ENCODE measurements around the gene VAV2. TPM values are rescaled to one million over a fixed set of nuclear protein-coding genes. Genes with fewer than 3 reads are reported as not detected.
A peak's percentile ranks its signal among the peaks of the same experiment; 100 is the strongest.

VAV2 gene
- total and polyA plus RNA-seq, 2 experiments from 2014 or later, result 8.1 to 28.9 TPM

DNA sequence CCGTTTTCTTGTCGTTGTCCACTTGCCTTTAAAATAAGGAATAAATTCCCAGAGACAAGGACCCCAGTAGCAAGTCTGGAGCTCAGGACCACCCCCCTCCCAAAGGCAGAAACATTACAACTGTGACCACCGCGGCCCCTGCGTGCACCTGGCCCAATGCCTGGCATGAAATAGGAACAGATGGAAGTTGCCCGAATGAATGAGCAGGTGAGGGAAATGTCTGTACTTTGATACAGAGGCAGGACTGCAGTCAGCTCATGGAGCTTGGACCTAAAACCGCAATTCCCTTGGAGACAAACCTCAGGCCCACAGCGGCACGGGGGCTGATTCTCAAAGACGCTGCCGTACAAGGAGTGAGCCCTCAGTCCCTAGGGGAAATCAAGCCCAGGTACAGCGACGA lies 198.7 kb downstream of the VAV2 start:
- TF ChIP-seq POLR2AphosphoS5 (IDR thresholded peaks at IDR 0.05; ENCODE audit: low read depth) (no peak), JUNB (IDR thresholded peaks at IDR 0.05; ENCODE audit: unreplicated experiment) (no peak), STAT1 (IDR thresholded peaks at IDR 0.05; ENCODE audit: unreplicated experiment) (no peak)
- Histone ChIP-seq H3K27ac (ENCODE audit: low read depth) (no peak overlapping the region), H2AFZ (no peak overlapping the region), H3K4me1 (ENCODE audit: insufficient read depth) (no peaks in the 10 kb centered on the region), H3K9me2 (ENCODE audit: insufficient read depth) (no peaks in the 10 kb centered on the region), H3K4me2 (no peak overlapping the region), H3K36me3 (ENCODE audit: insufficient read depth) (no peaks in the 10 kb centered on the region), H4K20me1 (replicated peaks; ENCODE audit: insufficient read depth) (no peaks in the 10 kb centered on the region), H3F3A (replicated peaks; ENCODE audit: low read depth) (no peaks in the 10 kb centered on the region), H3K79me2 (replicated peaks; ENCODE audit: insufficient read depth) (no peaks in the 10 kb centered on the region), H3K4me3 (no peak overlapping the region), H3K27me3 (ENCODE audit: insufficient read depth) (no peaks in the 10 kb centered on the region)
- Mint-ChIP-seq H3K36me3 (ENCODE audit: low read depth) (peaks cover 12% of the 10 kb centered on the region; the same call in 2 of the 3 replicates), H3K4me1 (peaks cover 14% of the 10 kb centered on the region; the same call in 2 of the 3 replicates), H3K4me3 (no peak overlapping the region), H3K27me3 (ENCODE audit: insufficient read depth, low read depth, poor library complexity) (peaks cover 19% of the 10 kb centered on the region), H3K9me3 (no peaks in the 10 kb centered on the region), H3K27ac (no peak overlapping the region; the same call in 1 of the 2 replicates)
- DNase-seq (ENCODE audit: low spot score) (no peak), ATAC-seq (no peak)

DNA sequence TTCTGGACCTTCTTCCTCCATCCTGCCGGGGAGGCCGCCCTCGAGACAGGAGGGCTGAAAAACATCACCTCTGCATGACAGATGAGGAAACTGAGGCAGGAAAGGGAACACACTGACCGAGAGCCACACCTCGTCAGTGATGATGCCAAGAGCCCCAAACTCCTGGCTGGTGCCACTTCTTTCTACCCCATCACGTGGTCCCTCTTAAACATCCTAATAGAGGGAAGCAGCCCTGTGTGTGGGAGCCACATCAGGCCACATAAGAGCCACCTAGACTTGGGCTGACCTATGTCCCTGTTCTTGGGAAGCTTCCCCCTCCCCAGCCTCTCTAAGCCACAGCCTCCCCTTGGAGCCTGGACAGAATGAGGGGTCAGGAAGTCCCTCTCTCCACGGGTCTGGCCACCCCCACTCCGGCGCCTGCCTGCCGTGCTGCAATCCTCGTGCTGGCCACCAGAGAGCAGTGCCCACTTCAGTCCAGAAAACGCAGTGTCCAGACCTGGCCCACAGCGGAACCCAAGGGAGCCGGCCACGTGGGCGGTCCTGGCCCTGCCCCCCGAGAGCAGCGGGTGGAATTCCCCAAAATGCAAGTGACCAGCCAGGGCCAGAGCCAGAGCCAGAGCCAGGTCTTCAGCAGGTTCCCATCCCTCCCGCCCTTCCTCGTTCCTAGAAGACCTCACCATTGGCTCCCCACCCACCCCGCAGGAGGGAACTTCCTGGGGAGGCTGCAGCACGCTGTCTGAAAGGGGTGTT lies 199.2 kb downstream of the VAV2 start:
- peaks cover 12% of the 10 kb centered on the region; the same call in 2 of the 3 replicates for H3K36me3 Mint-ChIP-seq (ENCODE audit: low read depth)
- Histone ChIP-seq H2AFZ (no peak overlapping the region), H3K36me3 (ENCODE audit: insufficient read depth) (no peaks in the 10 kb centered on the region), H4K20me1 (replicated peaks; ENCODE audit: insufficient read depth) (no peaks in the 10 kb centered on the region), H3K4me3 (no peak overlapping the region), H3K4me1 (ENCODE audit: insufficient read depth) (no peaks in the 10 kb centered on the region), H3F3A (replicated peaks; ENCODE audit: low read depth) (no peaks in the 10 kb centered on the region), H3K79me2 (replicated peaks; ENCODE audit: insufficient read depth) (no peaks in the 10 kb centered on the region), H3K27me3 (ENCODE audit: insufficient read depth) (no peaks in the 10 kb centered on the region), H3K9me2 (ENCODE audit: insufficient read depth) (no peaks in the 10 kb centered on the region), H3K27ac (ENCODE audit: low read depth) (no peak overlapping the region), H3K4me2 (no peak overlapping the region)
- peak; percentile 81 for DNase-seq (ENCODE audit: low spot score)
- peak; percentile 80 for ATAC-seq
- H3K4me1 Mint-ChIP-seq, result peaks cover 15% of the 10 kb centered on the region; the same call in 2 of the 3 replicates
- TF ChIP-seq ZNF462 (CRISPR knock-in tag; IDR thresholded peaks at IDR 0.05) (no peak), STAT1 (IDR thresholded peaks at IDR 0.05; ENCODE audit: unreplicated experiment) (no peak), ZNF331 (CRISPR knock-in tag; IDR thresholded peaks at IDR 0.05; ENCODE audit: low read depth) (no peak), NANOG (IDR thresholded peaks at IDR 0.05; ENCODE audit: borderline replicate concordance) (no peak), ZNF114 (CRISPR knock-in tag; IDR thresholded peaks at IDR 0.05) (no peak)
- TF ChIP-seq, protein P1, sequence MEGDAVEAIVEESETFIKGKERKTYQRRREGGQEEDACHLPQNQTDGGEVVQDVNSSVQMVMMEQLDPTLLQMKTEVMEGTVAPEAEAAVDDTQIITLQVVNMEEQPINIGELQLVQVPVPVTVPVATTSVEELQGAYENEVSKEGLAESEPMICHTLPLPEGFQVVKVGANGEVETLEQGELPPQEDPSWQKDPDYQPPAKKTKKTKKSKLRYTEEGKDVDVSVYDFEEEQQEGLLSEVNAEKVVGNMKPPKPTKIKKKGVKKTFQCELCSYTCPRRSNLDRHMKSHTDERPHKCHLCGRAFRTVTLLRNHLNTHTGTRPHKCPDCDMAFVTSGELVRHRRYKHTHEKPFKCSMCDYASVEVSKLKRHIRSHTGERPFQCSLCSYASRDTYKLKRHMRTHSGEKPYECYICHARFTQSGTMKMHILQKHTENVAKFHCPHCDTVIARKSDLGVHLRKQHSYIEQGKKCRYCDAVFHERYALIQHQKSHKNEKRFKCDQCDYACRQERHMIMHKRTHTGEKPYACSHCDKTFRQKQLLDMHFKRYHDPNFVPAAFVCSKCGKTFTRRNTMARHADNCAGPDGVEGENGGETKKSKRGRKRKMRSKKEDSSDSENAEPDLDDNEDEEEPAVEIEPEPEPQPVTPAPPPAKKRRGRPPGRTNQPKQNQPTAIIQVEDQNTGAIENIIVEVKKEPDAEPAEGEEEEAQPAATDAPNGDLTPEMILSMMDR (conservative IDR thresholded peaks at IDR 0.05; ENCODE audit: low read depth in 2 of 2), result peak; percentile 76 to 87
- H3K9me3 Mint-ChIP-seq, result no peaks in the 10 kb centered on the region
- H3K27ac Mint-ChIP-seq, result no peak overlapping the region
- H3K4me3 Mint-ChIP-seq, result no peak overlapping the region
- peaks cover 16% of the 10 kb centered on the region for H3K27me3 Mint-ChIP-seq (ENCODE audit: insufficient read depth, low read depth, poor library complexity)

Data from GM23338 (cell line).